Osteocyte (in vitro differentiated cells): ENCODE data around the gene SLC25A18. TPM values are rescaled to one million over a fixed set of nuclear protein-coding genes. Genes with fewer than 3 reads are reported as not detected.

ENCODE experiments used
- DNase-seq: peaks from one replicate; pipeline ENCODE4 v3.0.0; 2021; ENCODE audit warnings: mixed read lengths; ENCODE audit not compliant: unreplicated experiment; ENCODE audit errors: extremely low spot score
- H3K27ac Mint-ChIP-seq: one replicate; pipeline ENCODE4 v1.8.0; 2021; ENCODE audit warnings: mild to moderate bottlenecking, mixed read lengths; ENCODE audit not compliant: unreplicated experiment
- H3K27me3 Mint-ChIP-seq: one replicate; pipeline ENCODE4 v1.8.0; 2021; ENCODE audit warnings: mixed read lengths; ENCODE audit not compliant: unreplicated experiment
- H3K36me3 Mint-ChIP-seq: one replicate; pipeline ENCODE4 v1.8.0; 2021; ENCODE audit warnings: mixed read lengths; ENCODE audit not compliant: unreplicated experiment
- H3K4me1 Mint-ChIP-seq: one replicate; pipeline ENCODE4 v1.8.0; 2021; ENCODE audit warnings: mixed read lengths; ENCODE audit not compliant: unreplicated experiment
- H3K4me3 Mint-ChIP-seq: one replicate; pipeline ENCODE4 v1.8.0; 2021; ENCODE audit warnings: mild to moderate bottlenecking, moderate library complexity, mixed read lengths; ENCODE audit not compliant: unreplicated experiment
- H3K9me3 Mint-ChIP-seq: one replicate; pipeline ENCODE4 v1.8.0; 2021; ENCODE audit warnings: mixed read lengths; ENCODE audit not compliant: unreplicated experiment
- total RNA-seq: library from RNA; stranded (reverse); gene quantifications from 2 replicates; pipeline ENCODE4 v1.2.1, GENCODE V29; 2021
- TF ChIP-seq, protein P1 (sequence below): fragments of 200-600 bp; sonication (generic); IDR thresholded peaks from 2 replicates; pipeline ENCODE4 v1.5.0; 2021; ENCODE audit warnings: antibody characterized with exemption, mild to moderate bottlenecking, moderate library complexity

The SLC25A18 gene
- total RNA-seq, 1 donor from 2014 or later: not detected

DNA sequence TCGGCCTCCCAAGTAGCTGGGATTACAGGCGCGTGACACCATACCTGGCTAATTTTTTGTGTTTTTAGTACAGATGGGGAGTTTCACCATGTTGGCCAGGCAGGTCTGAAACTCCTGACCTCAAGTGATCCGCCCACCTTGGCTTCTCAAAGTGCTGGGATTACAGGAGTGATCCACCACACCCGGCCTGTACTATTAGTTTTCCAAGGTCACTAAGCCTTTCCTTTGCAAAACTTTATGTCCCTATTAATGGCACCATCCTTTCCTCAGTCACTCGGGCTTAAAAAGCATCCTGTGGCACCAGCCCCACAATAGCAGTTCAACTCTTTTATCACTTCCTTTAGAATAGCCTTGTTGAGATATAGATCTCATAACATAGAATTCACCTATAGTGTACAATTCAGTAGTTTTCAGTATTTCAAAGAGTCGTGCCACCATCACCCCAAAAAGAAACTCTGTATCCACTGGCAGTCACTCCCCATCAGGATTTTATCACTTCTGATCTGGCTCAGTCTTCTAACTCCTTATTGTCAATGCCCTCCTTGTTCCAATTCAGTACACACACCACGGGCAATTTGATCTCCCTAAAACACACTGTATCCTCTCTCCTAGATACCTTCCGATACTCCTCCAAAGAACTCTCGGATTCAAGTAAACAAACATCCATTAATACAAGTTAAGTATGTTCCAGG is 74.3 kb downstream of the SLC25A18 start:
- H3K4me3 Mint-ChIP-seq: peak overlapping the region; percentile 87
- TF ChIP-seq, protein P1, sequence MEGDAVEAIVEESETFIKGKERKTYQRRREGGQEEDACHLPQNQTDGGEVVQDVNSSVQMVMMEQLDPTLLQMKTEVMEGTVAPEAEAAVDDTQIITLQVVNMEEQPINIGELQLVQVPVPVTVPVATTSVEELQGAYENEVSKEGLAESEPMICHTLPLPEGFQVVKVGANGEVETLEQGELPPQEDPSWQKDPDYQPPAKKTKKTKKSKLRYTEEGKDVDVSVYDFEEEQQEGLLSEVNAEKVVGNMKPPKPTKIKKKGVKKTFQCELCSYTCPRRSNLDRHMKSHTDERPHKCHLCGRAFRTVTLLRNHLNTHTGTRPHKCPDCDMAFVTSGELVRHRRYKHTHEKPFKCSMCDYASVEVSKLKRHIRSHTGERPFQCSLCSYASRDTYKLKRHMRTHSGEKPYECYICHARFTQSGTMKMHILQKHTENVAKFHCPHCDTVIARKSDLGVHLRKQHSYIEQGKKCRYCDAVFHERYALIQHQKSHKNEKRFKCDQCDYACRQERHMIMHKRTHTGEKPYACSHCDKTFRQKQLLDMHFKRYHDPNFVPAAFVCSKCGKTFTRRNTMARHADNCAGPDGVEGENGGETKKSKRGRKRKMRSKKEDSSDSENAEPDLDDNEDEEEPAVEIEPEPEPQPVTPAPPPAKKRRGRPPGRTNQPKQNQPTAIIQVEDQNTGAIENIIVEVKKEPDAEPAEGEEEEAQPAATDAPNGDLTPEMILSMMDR: no peak
- peaks cover 20% of the 10 kb centered on the region for H3K4me1 Mint-ChIP-seq
- no peaks in the 10 kb centered on the region for H3K9me3 Mint-ChIP-seq
- H3K27me3 Mint-ChIP-seq: no peaks in the 10 kb centered on the region
- peak overlapping the region; percentile 97 for H3K27ac Mint-ChIP-seq
- peaks cover 5% of the 10 kb centered on the region for H3K36me3 Mint-ChIP-seq
- no peak for DNase-seq

DNA sequence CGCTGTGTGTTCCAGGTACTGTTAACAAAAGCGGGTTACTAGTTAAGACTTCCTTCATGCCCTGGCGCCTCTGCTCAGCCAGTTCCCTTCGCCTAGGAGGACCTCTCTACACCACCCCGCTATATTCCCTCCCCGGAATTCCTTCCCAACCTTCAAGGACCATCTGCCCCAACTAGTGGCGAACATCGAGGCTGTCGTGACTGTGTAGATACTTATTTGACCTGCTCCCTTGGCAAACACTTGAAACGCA is 74.8 kb downstream of the SLC25A18 start:
- Mint-ChIP-seq H3K4me1 (peaks cover 22% of the 10 kb centered on the region), H3K27ac (peak overlapping the region; percentile 97), H3K4me3 (peak overlapping the region; percentile 87), H3K9me3 (no peaks in the 10 kb centered on the region), H3K27me3 (no peaks in the 10 kb centered on the region), H3K36me3 (peaks cover 5% of the 10 kb centered on the region)
- DNase-seq: no peak
- TF ChIP-seq, protein P1: peak; percentile 8

DNA sequence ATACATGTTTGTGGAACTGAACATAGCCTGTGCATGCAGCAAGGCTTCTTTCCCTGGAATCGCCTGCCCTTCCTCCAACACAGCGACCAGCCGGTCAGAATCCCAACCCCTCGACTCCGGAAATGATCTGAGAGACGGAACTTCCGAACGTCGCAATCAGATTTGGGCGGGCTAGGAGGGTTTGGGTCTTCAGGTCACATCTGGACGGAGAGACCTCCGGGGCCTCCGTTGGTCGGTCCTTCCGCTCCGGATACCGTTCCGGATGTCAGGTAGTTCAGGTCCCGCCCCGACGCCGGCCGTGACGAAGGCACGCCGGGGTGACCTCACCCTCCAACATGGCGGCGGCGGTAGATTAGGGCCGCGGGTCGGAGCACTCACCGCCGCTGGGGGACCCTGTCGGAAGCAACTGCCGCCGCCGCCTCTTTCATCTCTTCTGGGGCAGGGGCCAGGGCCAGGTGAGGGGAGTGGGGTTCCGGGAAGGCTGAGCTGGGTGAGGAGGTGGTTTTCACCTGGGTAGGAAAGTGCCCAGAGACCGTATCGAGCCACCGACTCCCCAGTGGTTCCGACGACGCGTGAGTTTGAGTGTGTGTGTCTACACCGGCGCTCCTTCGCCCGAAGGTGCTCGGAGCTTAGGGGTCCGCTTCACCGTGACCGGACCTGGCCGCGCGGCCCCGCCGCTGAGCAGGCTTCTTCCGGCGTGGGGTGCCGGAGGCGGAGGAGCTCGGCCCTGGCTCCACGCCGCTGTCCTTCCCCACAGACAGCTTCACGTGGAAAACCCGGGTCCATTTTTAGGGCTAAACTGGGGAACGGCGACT is 75.3 kb downstream of the SLC25A18 start, which contains the start of gene BCL2L13:
BCL2L13 (plus strand) TSS at position 326 of the 815 bp plus-strand sequence. CDS start 16,955 bp downstream, outside the sequence.
- Mint-ChIP-seq H3K4me1 (peaks cover 22% of the 10 kb centered on the region), H3K9me3 (no peaks in the 10 kb centered on the region), H3K27me3 (no peaks in the 10 kb centered on the region), H3K4me3 (peak within 1 kb of the TSS; percentile 87), H3K36me3 (peaks cover 5% of the 10 kb centered on the region), H3K27ac (peak within 1 kb of the TSS; percentile 97)
- peak; percentile 95 for DNase-seq
- TF ChIP-seq, protein P1: no peak

DNA sequence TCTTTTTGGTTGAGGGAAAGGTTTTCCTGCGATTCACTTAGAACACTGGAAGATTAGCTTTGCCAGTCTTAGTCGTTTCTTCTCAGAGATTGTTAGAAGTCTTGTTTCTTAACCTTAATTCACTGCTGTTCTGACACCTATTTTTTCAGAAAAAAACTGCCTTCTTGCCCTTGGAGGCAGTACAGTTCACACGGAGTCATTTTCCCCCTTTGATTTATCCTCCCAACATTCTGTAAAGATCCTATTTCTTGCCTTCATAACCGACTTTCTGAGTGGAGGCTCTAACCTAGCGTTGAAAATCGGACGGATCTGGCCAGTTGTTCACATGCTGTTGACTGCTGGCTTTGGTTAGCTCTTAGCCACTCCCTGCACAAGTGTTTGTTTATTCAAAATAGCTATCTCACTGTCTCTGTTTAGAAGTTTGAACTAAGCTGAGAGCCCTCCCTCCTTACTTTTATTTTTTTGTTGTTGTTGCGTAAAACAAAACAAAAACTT is 76.0 kb downstream of the SLC25A18 start:
- peaks cover 22% of the 10 kb centered on the region for H3K4me1 Mint-ChIP-seq
- no peaks in the 10 kb centered on the region for H3K9me3 Mint-ChIP-seq
- H3K4me3 Mint-ChIP-seq: peak overlapping the region; percentile 87
- peaks cover 5% of the 10 kb centered on the region for H3K36me3 Mint-ChIP-seq
- TF ChIP-seq, protein P1: no peak
- peak overlapping the region; percentile 97 for H3K27ac Mint-ChIP-seq
- DNase-seq: no peak
- no peaks in the 10 kb centered on the region for H3K27me3 Mint-ChIP-seq

Other genes starting within 250 kb of the SLC25A18 start
- 0.24 and 0.63 TPM in 2 replicates for gene CECR2, start 194.0 kb upstream of the SLC25A18 start, total RNA-seq
- 119 and 123 TPM in 2 replicates for gene ATP6V1E1, start 65.3 kb downstream of the SLC25A18 start, total RNA-seq
- 58.3 and 60.1 TPM in 2 replicates for gene BCL2L13, start 75.3 kb downstream of the SLC25A18 start, total RNA-seq
- gene BID, start 211.0 kb downstream of the SLC25A18 start, total RNA-seq: 8.4 and 11.6 TPM in 2 replicates